Mononuclear cell (primary cell): ENCODE measurements around the gene PGD. TPM values are rescaled to one million over a fixed set of nuclear protein-coding genes. Genes with fewer than 3 reads are reported as not detected.
"Not testable (repeated sequence)": the region's sequence is repeated elsewhere in the genome, so short reads cannot be mapped to it uniquely, and the experiment has no call there.

Source experiments
- H3K27me3 ChIP-seq: 2 replicates; pipeline ENCODE4 v1.6.0; 2011; ENCODE audit warnings: low read length, control low read depth; ENCODE audit not compliant: insufficient read depth
- H3K4me1 ChIP-seq: 2 replicates; pipeline ENCODE4 v1.5.1; 2011; ENCODE audit warnings: mild to moderate bottlenecking, low read length, control low read depth; ENCODE audit not compliant: insufficient read depth
- H3K4me3 ChIP-seq: 2 replicates; pipeline ENCODE4 v1.5.1; 2011; ENCODE audit warnings: mild to moderate bottlenecking, low read length, moderate library complexity
- H3K9me3 ChIP-seq: 2 replicates; pipeline ENCODE4 v1.5.1; 2011; ENCODE audit warnings: low read depth, mild to moderate bottlenecking, control low read depth, low read length
- total RNA-seq: library from RNA; depleted of rRNA; stranded (reverse); fragments of >200 nt; gene quantifications from one replicate; pipeline ENCODE4 v1.2.3, GENCODE V29; 2012

Gene PGD
- total RNA-seq, 1 donor: 67.1 TPM

GRCh38 chr1:10386761-10387676, 11.8 kb upstream of the PGD start:
- Histone ChIP-seq H3K27me3 (no peaks in the 10 kb centered on the region), H3K9me3 (no peaks in the 10 kb centered on the region), H3K4me3 (no peak overlapping the region), H3K4me1 (peaks cover 33% of the 10 kb centered on the region)

- Histone ChIP-seq H3K4me1 (peaks cover 33% of the 10 kb centered on the region), H3K27me3 (no peaks in the 10 kb centered on the region), H3K9me3 (no peaks in the 10 kb centered on the region), H3K4me3 (no peak overlapping the region)
Measured at GRCh38 chr1:10387677-10388386, 11.0 kb upstream of the PGD start.

DNA sequence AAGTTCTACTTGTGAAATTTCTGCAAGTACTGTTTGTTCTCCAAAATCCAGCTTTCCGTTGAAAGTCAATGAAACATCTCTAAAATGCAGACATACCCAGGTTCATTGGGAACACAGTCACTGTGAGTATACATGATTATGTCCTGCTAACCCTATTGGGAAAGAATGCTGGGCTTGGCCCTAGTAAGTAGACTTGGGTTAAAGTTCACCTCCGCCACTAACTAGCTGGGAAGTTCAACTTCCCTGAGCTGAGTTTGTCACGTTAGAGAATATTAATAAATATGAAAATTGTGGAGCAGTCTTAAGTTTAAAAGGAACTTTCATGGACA, 10.5 kb upstream of the PGD start:
- Histone ChIP-seq H3K4me1 (peaks cover 33% of the 10 kb centered on the region), H3K9me3 (no peaks in the 10 kb centered on the region), H3K4me3 (no peak overlapping the region), H3K27me3 (no peaks in the 10 kb centered on the region)

DNA sequence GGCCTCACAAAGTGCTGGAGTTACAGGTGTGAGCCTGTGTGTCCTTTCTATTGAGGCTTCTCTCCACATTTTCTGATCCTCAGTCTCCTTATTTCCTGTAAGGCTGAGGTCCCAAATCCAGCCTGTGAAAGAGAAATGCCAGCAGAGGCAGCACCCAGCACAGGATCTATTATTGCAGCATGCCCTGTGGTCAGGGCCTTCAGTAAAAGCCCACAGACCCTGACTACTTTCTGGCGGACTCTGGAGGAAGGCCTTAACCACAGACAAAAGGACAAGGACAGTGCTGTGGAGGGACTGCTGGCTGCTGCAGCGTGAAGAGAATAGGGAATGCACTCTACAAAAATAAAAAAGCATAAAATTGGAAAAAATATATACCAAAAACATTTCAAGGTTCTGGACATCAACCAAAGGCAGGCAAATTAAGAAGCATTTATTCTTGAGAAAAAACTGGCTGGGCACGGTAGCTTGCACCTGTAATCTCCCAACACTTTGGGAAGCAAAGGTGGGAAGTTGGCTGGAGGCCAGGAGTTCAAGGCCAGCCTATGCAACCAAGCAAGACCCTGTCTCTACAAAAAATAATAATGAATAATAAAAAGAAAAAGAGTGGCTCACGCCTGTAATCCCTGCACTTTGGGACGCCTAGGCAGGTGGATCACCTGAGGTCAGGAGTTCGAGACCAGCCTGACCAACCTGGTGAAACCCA, 9.4 kb upstream of the PGD start:
- peaks cover 33% of the 10 kb centered on the region for H3K4me1 ChIP-seq

DNA sequence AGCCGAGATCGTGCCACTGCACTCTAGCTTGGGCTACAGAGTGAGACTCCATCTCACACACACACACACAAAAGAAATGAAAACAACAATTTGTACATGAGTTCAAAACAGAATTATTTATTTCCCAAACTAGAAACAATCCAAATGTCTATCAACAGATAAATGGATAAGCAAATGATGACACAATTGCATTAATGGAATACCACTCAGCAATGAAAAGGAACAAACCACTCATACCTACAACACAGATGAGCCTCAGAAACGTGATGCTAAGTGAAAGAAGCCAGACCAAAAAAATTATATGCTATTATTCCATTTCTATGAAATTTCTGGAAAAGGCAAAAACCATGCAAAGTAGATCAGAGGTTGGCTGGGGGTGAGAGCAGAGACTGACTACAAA, 2.0 kb upstream of the PGD start:
- no peak overlapping the region for H3K4me3 ChIP-seq
- no peaks in the 10 kb centered on the region for H3K27me3 ChIP-seq
- H3K9me3 ChIP-seq: no peaks in the 10 kb centered on the region
- peaks cover 36% of the 10 kb centered on the region for H3K4me1 ChIP-seq

More for the DNA sequence above, 9.4 kb upstream of the PGD start:
- Histone ChIP-seq H3K27me3 (no peaks in the 10 kb centered on the region), H3K4me3 (no peak overlapping the region), H3K9me3 (no peaks in the 10 kb centered on the region)

DNA sequence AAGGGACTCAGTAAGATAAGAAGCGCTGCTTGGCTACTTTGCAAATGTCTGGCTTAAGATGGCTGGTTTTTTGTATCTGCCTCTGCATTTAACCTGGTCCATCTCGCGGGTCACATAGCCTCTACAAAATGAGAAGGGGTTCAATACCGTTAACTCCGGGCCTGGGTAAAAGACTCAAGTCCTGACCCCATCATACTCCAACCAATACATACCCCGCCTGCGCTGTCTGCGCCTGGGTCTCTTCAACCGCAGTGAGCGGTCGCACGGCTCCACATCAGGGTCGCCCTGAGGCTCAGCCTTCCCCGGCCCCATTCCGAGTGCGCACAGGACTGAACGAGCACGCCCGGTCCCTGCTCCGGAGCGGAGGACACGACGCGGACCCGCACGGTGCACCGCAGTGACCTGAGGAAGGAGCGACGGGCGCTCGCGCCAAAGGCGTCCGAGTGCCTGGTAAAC, 558 bp upstream of the PGD start:
- no peaks in the 10 kb centered on the region for H3K9me3 ChIP-seq
- no peaks in the 10 kb centered on the region for H3K27me3 ChIP-seq
- peaks cover 36% of the 10 kb centered on the region for H3K4me1 ChIP-seq
- peak overlapping the region; percentile 88 for H3K4me3 ChIP-seq

DNA sequence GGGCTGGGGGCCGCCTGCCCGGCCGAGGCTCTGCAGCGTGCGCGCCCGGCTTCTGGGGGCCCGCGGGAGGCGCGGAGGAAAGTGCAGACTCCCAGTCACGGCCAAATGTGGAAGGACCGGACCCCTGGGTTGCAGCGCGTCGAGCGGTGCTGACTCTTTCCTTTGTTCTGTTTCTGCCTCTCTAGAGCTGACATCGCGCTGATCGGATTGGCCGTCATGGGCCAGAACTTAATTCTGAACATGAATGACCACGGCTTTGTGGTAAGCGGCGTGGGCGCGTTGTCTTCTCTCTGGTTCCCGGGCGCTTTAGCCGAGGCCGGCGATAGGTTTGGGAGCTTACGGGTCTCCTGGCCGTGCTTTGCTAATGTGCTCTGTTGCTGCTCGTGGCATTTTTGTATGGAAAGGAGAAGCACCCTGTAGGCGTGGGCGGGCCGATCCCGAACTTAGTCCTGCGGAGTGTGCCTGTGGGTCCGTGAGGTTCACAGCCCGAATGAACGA, 629 bp downstream of the PGD start:
- H3K4me1 ChIP-seq: peaks cover 36% of the 10 kb centered on the region
- peak overlapping the region; percentile 88 for H3K4me3 ChIP-seq
- no peaks in the 10 kb centered on the region for H3K27me3 ChIP-seq
- H3K9me3 ChIP-seq: no peaks in the 10 kb centered on the region

GRCh38 chr1:10400013-10400412, 1.1 kb downstream of the PGD start:
- Histone ChIP-seq H3K9me3 (no peaks in the 10 kb centered on the region), H3K4me3 (peak overlapping the region; percentile 88), H3K27me3 (no peaks in the 10 kb centered on the region), H3K4me1 (peaks cover 36% of the 10 kb centered on the region)

DNA sequence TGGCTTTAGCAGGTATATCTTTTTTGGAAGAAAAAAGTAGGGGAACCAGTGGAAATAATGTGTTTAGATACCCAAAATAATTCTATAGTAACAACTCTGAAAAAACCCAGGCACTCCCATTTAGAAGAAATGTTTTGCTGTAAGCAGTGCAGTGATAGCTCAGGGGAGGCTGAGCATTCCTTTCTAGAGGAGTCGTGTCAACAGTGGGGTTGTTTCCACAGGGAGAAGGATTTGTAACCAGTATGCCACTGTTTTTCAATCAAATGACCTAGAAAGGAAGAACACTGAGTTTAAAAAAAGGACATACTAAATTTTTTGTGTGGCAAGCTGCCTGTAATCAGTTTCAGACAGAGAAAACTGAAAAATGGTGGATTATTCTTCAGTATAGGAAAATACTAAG, 2.4 kb downstream of the PGD start:
- H3K27me3 ChIP-seq: no peaks in the 10 kb centered on the region
- H3K4me3 ChIP-seq: peak overlapping the region; percentile 88
- H3K4me1 ChIP-seq: peaks cover 36% of the 10 kb centered on the region
- no peaks in the 10 kb centered on the region for H3K9me3 ChIP-seq

GRCh38 chr1:10402729-10403274, 3.9 kb downstream of the PGD start:
- Histone ChIP-seq H3K9me3 (no peaks in the 10 kb centered on the region), H3K27me3 (no peaks in the 10 kb centered on the region), H3K4me1 (peaks cover 29% of the 10 kb centered on the region), H3K4me3 (no peak overlapping the region)

- H3K4me1 ChIP-seq: peaks cover 5% of the 10 kb centered on the region
- H3K9me3 ChIP-seq: no peaks in the 10 kb centered on the region
- no peak overlapping the region for H3K4me3 ChIP-seq
- no peaks in the 10 kb centered on the region for H3K27me3 ChIP-seq
Measured at GRCh38 chr1:10407201-10407600, 8.3 kb downstream of the PGD start.

- Histone ChIP-seq H3K4me3 (no peak overlapping the region), H3K27me3 (no peaks in the 10 kb centered on the region), H3K9me3 (no peaks in the 10 kb centered on the region), H3K4me1 (peaks cover 44% of the 10 kb centered on the region)
Measured at GRCh38 chr1:10415211-10415930, 16.5 kb downstream of the PGD start.

DNA sequence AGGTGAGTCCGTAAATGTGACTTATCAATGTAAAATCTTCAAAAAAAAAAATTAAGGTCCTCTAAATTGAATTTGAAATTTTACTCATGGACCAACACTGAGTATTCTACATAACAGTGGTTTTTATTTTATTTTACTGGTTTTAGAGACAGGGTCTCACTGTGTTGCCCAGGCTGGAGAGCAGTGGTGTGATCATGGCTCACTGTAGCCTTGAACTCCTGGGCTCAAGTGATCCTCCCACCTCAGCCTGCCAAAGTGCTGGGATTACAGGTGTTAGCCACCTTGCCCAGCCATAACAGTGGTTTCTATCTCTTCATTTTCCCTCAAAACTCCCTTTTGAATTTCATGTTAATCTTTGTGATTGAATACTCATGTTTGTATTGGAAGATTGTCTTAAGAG, 17.1 kb downstream of the PGD start:
- H3K4me1 ChIP-seq: peaks cover 44% of the 10 kb centered on the region
- H3K9me3 ChIP-seq: not testable (repeated sequence)

GRCh38 chr1:10418741-10419140, 19.9 kb downstream of the PGD start:
- peaks cover 28% of the 10 kb centered on the region for H3K4me1 ChIP-seq
- not testable (repeated sequence) for H3K27me3 ChIP-seq, H3K4me3 ChIP-seq, H3K9me3 ChIP-seq

More for the DNA sequence above, 17.1 kb downstream of the PGD start:
- not testable (repeated sequence) for H3K27me3 ChIP-seq, H3K4me3 ChIP-seq
